Activated CD8-positive, alpha-beta memory T cell treated with anti-CD3 and anti-CD28 coated beads for 36 hours (primary cell): ENCODE results near the gene PTPRD. TPM values are rescaled to one million over a fixed set of nuclear protein-coding genes. Genes with fewer than 3 reads are reported as not detected.
"Not testable (repeated sequence)": the region's sequence is repeated elsewhere in the genome, so short reads cannot be mapped to it uniquely, and the experiment has no call there.

Experiments
- CTCF ChIA-PET: fragments of 350-600 bp; sonication (Branson Sonifier 250); formaldehyde crosslinking; loops from one replicate; lab custom pipeline; 2021; ENCODE audit warnings: antibody characterized with exemption; lab: Charles Lee
- POLR2A ChIA-PET: fragments of 350-600 bp; sonication (Branson Sonifier 250); formaldehyde crosslinking; loops from one replicate; lab custom pipeline; 2021; ENCODE audit warnings: antibody characterized with exemption; lab: Charles Lee
- total RNA-seq, 2 experiments: library from RNA; stranded (reverse); gene quantifications; one replicate each; pipeline ENCODE4 v1.2.3, GENCODE V29; 2021

PTPRD gene
- total RNA-seq, 2 experiments from 2014 or later = 0.10 to 0.15 TPM

DNA sequence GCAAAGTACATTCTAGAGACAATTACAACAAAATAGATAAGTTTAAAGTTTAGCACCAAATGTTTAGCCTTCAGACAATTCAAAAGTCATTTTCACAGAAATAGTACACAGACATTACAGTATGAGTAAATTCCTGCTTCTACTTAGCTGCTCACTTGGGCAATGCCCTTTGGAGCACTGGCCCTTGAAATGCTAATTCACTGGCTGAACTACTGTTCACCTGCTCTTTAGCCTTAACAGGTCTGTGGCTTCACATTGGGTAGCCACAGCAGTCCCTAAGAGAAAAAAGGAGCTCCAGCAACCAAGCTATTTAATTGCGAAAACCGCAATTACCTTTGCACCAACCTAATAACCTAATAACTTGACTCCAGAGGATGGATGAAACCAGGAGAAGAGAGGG is 1897.0 kb downstream of the PTPRD start:
- ChIA-PET CTCF (no interaction called here), POLR2A (no interaction called here)

GRCh38 chr9:8713811-8714165 is 1899.0 kb downstream of the PTPRD start:
- POLR2A ChIA-PET = no interaction called here
- CTCF ChIA-PET = interaction anchor here (0.5 kb wide), 1 partner anchor 1342 kb away, joined by 3 read pairs; no protein-coding TSS in a partner anchor

DNA sequence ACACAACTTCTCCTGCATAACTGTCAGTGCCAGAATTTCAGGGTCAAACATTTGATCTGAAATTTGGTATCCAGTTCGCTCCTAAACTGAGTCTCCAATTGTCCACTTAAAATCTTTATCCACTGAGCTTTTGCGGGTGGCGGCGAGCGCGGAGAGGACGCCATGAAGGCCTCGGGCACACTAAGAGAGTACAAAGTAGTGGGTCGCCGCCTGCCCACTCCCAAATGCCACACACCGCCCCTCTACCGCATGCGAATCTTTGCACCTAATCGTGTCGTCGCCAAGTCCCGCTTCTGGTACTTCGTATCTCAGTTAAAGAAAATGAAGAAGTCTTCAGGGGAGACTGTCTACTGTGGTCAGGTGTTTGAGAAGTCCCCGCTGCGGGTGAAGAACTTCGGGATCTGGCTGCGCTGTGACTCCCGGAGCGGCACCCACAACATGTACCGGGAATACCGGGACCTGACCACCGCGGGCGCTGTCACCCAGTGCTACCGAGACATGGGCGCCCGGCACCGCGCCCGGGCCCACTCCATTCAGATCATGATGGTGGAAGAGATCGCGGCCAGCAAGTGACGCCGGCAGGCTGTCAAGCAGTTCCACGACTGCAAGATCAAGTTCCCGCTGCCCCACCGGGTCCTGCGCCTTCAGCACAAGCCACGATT is 1899.5 kb downstream of the PTPRD start:
- ChIA-PET POLR2A (no interaction called here), CTCF (no interaction called here)

- POLR2A ChIA-PET = no interaction called here
- CTCF ChIA-PET = no interaction called here
These were observed 1903.1 kb downstream of the PTPRD start for GRCh38 chr9:8709731-8710130.

GRCh38 chr9:8708728-8709127 is 1904.1 kb downstream of the PTPRD start:
- ChIA-PET CTCF (no interaction called here), POLR2A (interaction anchor here (0.6 kb wide), 1 partner anchor 1905 kb away, joined by 3 read pairs; no protein-coding TSS in a partner anchor)

DNA sequence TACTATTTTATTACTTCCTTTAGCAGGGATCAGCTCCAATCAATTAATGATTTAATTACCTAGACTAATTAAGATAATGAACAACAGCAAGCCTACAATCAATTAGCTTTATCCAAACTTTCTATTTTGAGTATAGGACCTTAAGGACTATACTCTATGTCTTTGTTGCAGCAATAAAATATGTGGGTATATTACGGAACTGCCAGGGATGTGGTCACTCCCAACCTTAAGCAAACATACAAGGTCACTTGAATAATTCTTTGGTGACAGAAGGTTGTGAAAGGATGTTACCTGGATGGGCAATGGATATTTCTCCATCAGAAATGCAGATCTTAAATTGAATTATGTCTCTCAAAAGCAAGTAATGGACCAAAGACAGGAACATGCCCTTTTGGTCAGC is 1905.8 kb downstream of the PTPRD start:
- CTCF ChIA-PET = no interaction called here

GRCh38 chr9:8706531-8706930 is 1906.3 kb downstream of the PTPRD start:
- POLR2A ChIA-PET = no interaction called here
- CTCF ChIA-PET = no interaction called here

More for the DNA sequence above, 1905.8 kb downstream of the PTPRD start:
- POLR2A ChIA-PET = no interaction called here

DNA sequence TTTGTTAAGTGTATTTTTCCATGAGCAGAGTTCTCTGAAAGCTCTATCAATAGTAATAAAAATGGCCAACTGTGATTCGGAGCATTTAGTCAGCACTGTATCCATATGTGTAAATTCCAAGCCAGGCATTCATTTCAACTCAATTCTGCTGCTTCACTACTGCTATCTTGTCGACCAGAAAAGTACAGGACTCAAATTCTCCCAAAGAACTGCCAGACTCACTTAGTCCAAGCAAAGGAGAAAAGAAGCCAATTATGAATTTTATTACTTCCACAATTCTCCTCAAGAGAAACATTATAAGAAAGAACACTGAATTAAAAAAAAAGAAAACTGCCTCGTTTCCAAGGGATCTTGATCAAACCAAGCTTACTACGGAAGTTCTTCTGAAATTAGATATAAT is 1906.9 kb downstream of the PTPRD start:
- ChIA-PET CTCF (no interaction called here), POLR2A (no interaction called here)

DNA sequence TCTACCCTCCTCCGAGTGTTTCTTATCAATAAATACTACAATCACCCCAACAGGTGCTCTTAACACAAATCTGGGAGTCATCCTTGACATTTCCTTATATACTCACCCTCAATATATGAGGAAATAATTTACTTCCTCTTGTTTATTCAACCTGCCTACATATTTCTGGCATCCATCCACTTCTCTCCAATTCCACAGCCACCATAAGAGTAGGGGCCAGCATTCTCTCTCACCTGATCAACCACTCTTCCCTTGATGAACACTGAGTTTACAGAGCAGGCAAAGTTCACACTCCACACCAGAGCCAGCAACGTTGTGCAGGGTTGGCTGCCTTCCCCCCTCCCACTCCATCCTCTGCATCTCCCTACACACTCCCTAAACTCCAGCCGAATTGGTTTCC is 1908.9 kb downstream of the PTPRD start:
- POLR2A ChIA-PET = no interaction called here

GRCh38 chr9:8701904-8702303 is 1910.9 kb downstream of the PTPRD start:
- POLR2A ChIA-PET = no interaction called here
- CTCF ChIA-PET = no interaction called here

More for the DNA sequence above, 1908.9 kb downstream of the PTPRD start:
- CTCF ChIA-PET = no interaction called here

- CTCF ChIA-PET, POLR2A ChIA-PET: not testable (repeated sequence)
These were observed 1915.2 kb downstream of the PTPRD start for GRCh38 chr9:8697565-8697964.

- POLR2A ChIA-PET = no interaction called here
These were observed 1916.3 kb downstream of the PTPRD start for GRCh38 chr9:8696516-8696915.

DNA sequence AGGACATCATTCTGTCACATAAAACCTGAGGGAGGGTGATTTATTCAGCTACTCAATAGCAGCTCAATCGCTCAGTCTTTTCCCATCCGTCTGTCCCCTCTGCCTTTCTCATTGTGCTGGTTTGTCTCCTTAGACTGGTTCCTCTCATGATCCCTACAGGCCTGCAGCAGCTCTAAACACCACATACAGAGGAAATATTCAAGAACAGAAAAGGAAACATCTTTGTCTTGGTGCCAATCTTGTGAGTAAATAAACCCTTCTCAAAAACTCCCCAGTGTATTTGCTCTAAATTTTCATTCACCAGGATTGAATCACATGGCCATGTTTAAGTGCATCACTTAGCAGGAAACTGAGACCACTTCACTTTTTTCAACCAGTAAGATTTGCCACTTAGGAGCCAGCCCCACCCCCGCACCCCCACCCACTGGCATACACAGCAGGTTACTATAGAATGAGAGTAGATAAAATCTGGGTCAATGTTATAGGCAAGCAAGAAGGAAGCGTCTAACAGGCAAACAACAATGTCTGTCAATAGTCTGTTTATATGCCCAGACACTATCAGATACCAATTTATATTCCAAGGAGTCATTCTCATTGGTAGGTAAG is 1917.7 kb downstream of the PTPRD start:
- ChIA-PET POLR2A (no interaction called here), CTCF (no interaction called here)

More at GRCh38 chr9:8696516-8696915, 1916.3 kb downstream of the PTPRD start:
- CTCF ChIA-PET = interaction anchor here (0.6 kb wide), 1 partner anchor 102 kb away, joined by 5 read pairs; no protein-coding TSS in a partner anchor

- CTCF ChIA-PET = interaction anchor here (0.6 kb wide), 1 partner anchor 37 kb away, joined by 5 read pairs; no protein-coding TSS in a partner anchor
- POLR2A ChIA-PET = interaction anchor here (0.7 kb wide), 1 partner anchor 132 kb away, joined by 3 read pairs; no protein-coding TSS in a partner anchor
These were observed 1919.3 kb downstream of the PTPRD start for GRCh38 chr9:8693464-8693863.

DNA sequence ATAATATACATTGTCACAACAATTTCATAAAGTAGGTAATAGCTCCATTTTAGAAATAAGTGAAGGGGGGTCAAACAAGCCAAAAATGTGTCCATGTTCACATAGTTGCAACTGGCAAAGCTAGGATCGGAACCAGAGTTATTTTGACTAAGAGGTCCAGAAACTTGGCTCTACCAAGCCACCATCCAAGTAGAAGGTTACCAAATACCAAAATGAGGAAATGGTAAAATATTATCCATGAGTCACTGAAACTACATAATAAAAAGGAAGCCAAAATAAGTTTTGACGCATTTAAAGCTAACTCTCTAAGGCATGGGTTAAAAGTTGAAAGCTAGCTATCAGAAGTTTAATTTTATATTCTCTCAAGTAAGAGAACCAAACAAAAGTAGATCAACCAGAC is 1926.3 kb downstream of the PTPRD start:
- CTCF ChIA-PET = no interaction called here
- POLR2A ChIA-PET = no interaction called here

DNA sequence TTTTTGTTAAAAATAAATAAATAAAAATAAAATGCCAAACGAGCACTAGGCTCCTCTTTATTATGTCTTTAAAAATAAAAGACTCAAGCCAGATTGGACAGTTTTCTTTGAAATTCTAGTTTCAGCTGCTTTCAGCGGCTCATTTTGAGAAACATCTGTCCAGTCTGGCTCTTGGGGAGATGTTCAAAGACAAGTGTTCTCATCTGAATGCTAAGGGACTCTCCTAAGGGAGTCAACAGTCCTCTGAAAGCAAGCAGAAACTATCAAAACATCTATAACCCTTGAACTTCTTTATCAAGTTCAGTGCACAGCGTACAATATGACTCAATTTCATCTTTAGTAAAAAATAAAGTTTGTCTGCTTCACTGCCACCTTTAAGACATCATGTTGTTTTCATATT is 1927.0 kb downstream of the PTPRD start:
- ChIA-PET CTCF (no interaction called here), POLR2A (no interaction called here)

- POLR2A ChIA-PET = no interaction called here
- CTCF ChIA-PET = no interaction called here
These were observed 1927.7 kb downstream of the PTPRD start for GRCh38 chr9:8684978-8685708.

DNA sequence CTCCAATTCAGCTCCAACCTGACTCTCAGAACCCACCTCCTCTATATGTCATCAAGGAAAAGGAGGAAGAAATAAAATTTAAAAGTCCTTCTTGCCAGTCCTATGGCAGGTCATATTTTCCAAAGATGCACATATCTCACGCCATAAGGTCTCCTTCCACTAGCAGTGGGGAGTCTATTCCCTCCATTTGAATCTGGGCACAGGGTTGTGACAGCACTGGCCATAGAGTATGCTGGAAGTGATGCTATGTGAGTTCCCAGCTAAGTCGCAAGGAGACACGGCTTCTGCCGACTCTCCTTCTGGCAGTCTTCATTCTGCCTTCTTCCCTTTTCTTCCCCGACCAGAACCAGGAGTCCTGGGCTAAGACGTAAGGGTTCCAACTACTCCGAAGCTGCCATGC is 1929.3 kb downstream of the PTPRD start:
- ChIA-PET CTCF (no interaction called here), POLR2A (no interaction called here)

GRCh38 chr9:8680658-8681057 is 1932.1 kb downstream of the PTPRD start:
- POLR2A ChIA-PET = no interaction called here
- CTCF ChIA-PET = no interaction called here

DNA sequence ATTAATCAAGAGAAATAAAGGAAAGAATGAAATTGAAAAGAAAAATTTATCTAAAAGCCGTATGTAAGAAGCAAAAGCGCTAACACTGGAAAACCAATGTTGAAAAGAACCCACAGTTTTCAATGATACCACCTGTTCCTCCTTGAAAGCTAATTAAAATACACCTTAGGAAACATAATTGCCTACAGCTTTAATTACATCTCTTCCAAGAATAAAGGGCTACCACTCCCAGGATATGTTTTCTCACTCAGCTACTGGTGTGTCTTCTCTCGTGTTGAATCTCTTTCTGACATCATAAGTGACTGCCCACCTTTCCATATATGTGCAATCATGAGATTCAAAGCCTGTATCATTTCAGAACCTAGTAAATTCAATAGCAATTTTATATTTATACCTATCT is 1932.6 kb downstream of the PTPRD start:
- POLR2A ChIA-PET = no interaction called here

More for the DNA sequence above, 1932.6 kb downstream of the PTPRD start:
- CTCF ChIA-PET = no interaction called here
